OCI-LY7 (cell line): ENCODE measurements around the gene PFKM.

Source experiments
- EZH2phosphoT487 ChIP-seq: fragments of 200-600 bp; sonication (generic); IDR thresholded peaks from 2 replicates; pipeline ENCODE4 v1.6.1; 2018; ENCODE audit warnings: low read depth, borderline replicate concordance, mild to moderate bottlenecking, mixed run types, antibody characterized with exemption, low read length, moderate library complexity, mixed read lengths
- TF ChIP-seq, protein P1 (sequence below): fragments of 200-600 bp; sonication (generic); conservative IDR thresholded peaks from 2 replicates; pipeline ENCODE4 v1.5.1; 2014; ENCODE audit warnings: mild to moderate bottlenecking, antibody characterized with exemption, low read length, moderate library complexity, mixed read lengths

DNA sequence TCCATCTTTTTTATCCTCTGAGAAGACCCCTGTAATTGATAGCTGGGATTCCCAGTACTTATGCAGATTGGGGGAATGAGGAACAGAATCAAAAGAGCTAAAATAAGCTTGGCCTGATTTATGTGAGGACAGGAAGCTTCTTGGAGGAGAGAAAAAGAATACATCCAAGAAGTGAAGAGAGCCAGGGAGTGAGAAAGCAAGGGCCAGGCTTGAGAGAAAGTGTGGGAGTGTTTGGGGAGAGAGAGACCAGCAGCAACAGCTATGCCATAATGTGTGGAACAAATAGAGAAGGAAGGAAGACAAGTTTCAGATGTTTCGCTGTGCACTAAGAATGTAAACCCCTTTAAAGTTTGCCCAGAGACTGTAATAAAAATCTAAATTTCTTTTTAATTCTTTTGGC is 60.3 kb downstream of the PFKM start:
- TF ChIP-seq, protein P1, sequence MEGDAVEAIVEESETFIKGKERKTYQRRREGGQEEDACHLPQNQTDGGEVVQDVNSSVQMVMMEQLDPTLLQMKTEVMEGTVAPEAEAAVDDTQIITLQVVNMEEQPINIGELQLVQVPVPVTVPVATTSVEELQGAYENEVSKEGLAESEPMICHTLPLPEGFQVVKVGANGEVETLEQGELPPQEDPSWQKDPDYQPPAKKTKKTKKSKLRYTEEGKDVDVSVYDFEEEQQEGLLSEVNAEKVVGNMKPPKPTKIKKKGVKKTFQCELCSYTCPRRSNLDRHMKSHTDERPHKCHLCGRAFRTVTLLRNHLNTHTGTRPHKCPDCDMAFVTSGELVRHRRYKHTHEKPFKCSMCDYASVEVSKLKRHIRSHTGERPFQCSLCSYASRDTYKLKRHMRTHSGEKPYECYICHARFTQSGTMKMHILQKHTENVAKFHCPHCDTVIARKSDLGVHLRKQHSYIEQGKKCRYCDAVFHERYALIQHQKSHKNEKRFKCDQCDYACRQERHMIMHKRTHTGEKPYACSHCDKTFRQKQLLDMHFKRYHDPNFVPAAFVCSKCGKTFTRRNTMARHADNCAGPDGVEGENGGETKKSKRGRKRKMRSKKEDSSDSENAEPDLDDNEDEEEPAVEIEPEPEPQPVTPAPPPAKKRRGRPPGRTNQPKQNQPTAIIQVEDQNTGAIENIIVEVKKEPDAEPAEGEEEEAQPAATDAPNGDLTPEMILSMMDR = no peak
- TF ChIP-seq EZH2phosphoT487 = no peak
